ENCODE data around the gene HNRNPK. TPM values are rescaled to one million over a fixed set of nuclear protein-coding genes. Genes with fewer than 3 reads are reported as not detected.

The HNRNPK gene
- total and polyA plus RNA-seq, 10 of the 15 experiments (the other 5 are each of a cell fraction or from before 2014, with no cell fraction given) = 235 to 970 (median 652) TPM

- CTCF ChIA-PET = interaction anchor here (0.7 to 1.2 kb wide), 2 partner anchors 284 to 347 kb away, joined by 3 read pairs; no protein-coding TSS in a partner anchor
- in situ Hi-C loops (cut with MboI) (loop anchor here (25.0 kb wide), 1 partner anchor 785 kb away; no protein-coding TSS in a partner anchor), intact Hi-C loops (cut with micrococcal nuclease; ENCODE audit: unreplicated experiment) (no loop called here)
- Histone ChIP-seq H3K9me3 (replicated peaks; ENCODE audit: control insufficient read depth, insufficient read depth, low read length) (no peaks in the 10 kb centered on the region; the same call in 2 of the 3 replicates), H4K20me1 (ENCODE audit: control insufficient read depth, insufficient read depth) (peaks cover 10% of the 10 kb centered on the region), H3K4me3 (peak overlapping the region; percentile 72), H3K27ac (ENCODE audit: control insufficient read depth, insufficient read depth) (no peak overlapping the region), H3K79me2 (ENCODE audit: control insufficient read depth, insufficient read depth, low read length) (peaks cover 93% of the 10 kb centered on the region), H3K4me2 (ENCODE audit: control insufficient read depth, insufficient read depth) (0 out of 2 replicates have a peak overlapping the region, but pooled peaks have one; percentile 51), H3K9ac (ENCODE audit: control insufficient read depth, insufficient read depth, low read length) (no peak overlapping the region), H3K4me1 (ENCODE audit: control insufficient read depth, insufficient read depth, low read length) (no peaks in the 10 kb centered on the region), H3K36me3 (ENCODE audit: control insufficient read depth in 2 of 2, insufficient read depth in 2 of 2, low read length in 1 of 2) (peaks cover 6 to 39% of the 10 kb centered on the region in 2 experiments), H2AFZ (ENCODE audit: control insufficient read depth, low read depth, low read length) (no peak overlapping the region), H3K27me3 (replicated peaks in 1 of 2; ENCODE audit: control insufficient read depth in 2 of 2, insufficient read depth in 2 of 2, low read length in 1 of 2) (no peaks in the 10 kb centered on the region)
- RAD21 ChIA-PET (ENCODE audit: unreplicated experiment) = no interaction called here
- SMC1A ChIA-PET (ENCODE audit: uncharacterized antibody, unreplicated experiment) = interaction anchor here (0.8 to 1.3 kb wide), 2 partner anchors 13 to 17 kb away, joined by 3 read pairs; no protein-coding TSS in a partner anchor
- no peak for DNase-seq (ENCODE audit: low read depth, low spot score)
- no peak for ATAC-seq
- no TSS peak for BruUV-seq (replicated peaks)
- WGBS (ENCODE audit: insufficient coverage, insufficient replicate concordance, low lambda C conversion rate, missing lambda C conversion rate) = 57% methylated on average over 1 of the region's 1 CpG
- no peak for TF ChIP-seq POLR2AphosphoS5 (IDR thresholded peaks at IDR 0.05; ENCODE audit: low read length)
- no peak for TF ChIP-seq PRDM15 (CRISPR knock-in tag; IDR thresholded peaks at IDR 0.05)
- no peak for TF ChIP-seq SIN3A (IDR thresholded peaks at IDR 0.05; ENCODE audit: low read depth, low read length)
- no peak for TF ChIP-seq RFX5 (IDR thresholded peaks at IDR 0.05; ENCODE audit: low read depth, low read length)
- TF ChIP-seq IKZF1 (conservative IDR thresholded peaks at IDR 0.05) = no peak
- TF ChIP-seq ZNF622 (IDR thresholded peaks at IDR 0.05) = no peak
- no peak for TF ChIP-seq RAD21 (IDR thresholded peaks at IDR 0.05; ENCODE audit: insufficient read depth, low read depth, low read length)
- no peak for TF ChIP-seq PAX5 (IDR thresholded peaks at IDR 0.05; ENCODE audit: borderline replicate concordance, low read depth, low read length)
- no peak for FAIRE-seq
- POLR2A ChIA-PET = interaction anchor here (0.6 to 1.5 kb wide), 4 partner anchors 10 to 290 kb away, joined by 4 to 5 read pairs (median 4); no protein-coding TSS in a partner anchor
Measured at GRCh38 chr9:83977196-83977595, 2.8 kb downstream of the HNRNPK start.
